ENCODE data around the gene RFNG. TPM values are rescaled to one million over a fixed set of nuclear protein-coding genes. Genes with fewer than 3 reads are reported as not detected.
A peak's percentile ranks its signal among the peaks of the same experiment; 100 is the strongest.

Gene RFNG
- total and polyA plus RNA-seq, 2 of the 13 experiments (the other 11 are each of a cell fraction or from before 2014, with no cell fraction given), result 61.4 to 64.0 TPM

- TF ChIP-seq FOXM1 (CRISPR knock-in tag; IDR thresholded peaks at IDR 0.05) (no peak), PBX2 (CRISPR knock-in tag; IDR thresholded peaks at IDR 0.05) (no peak), KDM1A (CRISPR knock-in tag; IDR thresholded peaks at IDR 0.05) (peak; percentile 87), ZSCAN30 (CRISPR knock-in tag; IDR thresholded peaks at IDR 0.05) (no peak), FIP1L1 (IDR thresholded peaks at IDR 0.05; ENCODE audit: borderline replicate concordance, insufficient read depth, low read depth, low read length) (peak; percentile 90; the same call in 1 of the 2 replicates), ZNF747 (CRISPR knock-in tag; IDR thresholded peaks at IDR 0.05; ENCODE audit: borderline replicate concordance) (peak; percentile 77; the same call in 1 of the 2 replicates), ZGPAT (CRISPR knock-in tag; IDR thresholded peaks at IDR 0.05) (peak; percentile 99), ZNF383 (CRISPR knock-in tag; IDR thresholded peaks at IDR 0.05; ENCODE audit: borderline replicate concordance) (no peak), TARDBP (CRISPR knock-in tag; IDR thresholded peaks at IDR 0.05) (peak; percentile 93), ZNF431 (CRISPR knock-in tag; IDR thresholded peaks at IDR 0.05; ENCODE audit: borderline replicate concordance, low read depth) (peak; percentile 89), SMAD9 (CRISPR knock-in tag; IDR thresholded peaks at IDR 0.05) (no peak), LRRFIP1 (CRISPR knock-in tag; conservative IDR thresholded peaks at IDR 0.05) (no peak; the same call in 1 of the 2 replicates), TOE1 (CRISPR knock-in tag; IDR thresholded peaks at IDR 0.05) (0 out of 2 replicates have a peak, but pooled peaks have one; percentile 86), ZNF280B (CRISPR knock-in tag; IDR thresholded peaks at IDR 0.05; ENCODE audit: borderline replicate concordance) (no peak), ZBTB7B (CRISPR knock-in tag; IDR thresholded peaks at IDR 0.05) (peak; percentile 99), BATF2 (CRISPR knock-in tag; IDR thresholded peaks at IDR 0.05) (0 out of 2 replicates have a peak, but pooled peaks have one; percentile 69), THAP9 (CRISPR knock-in tag; IDR thresholded peaks at IDR 0.05; ENCODE audit: borderline replicate concordance) (no peak; the same call in 1 of the 2 replicates), ZNF766 (CRISPR knock-in tag; IDR thresholded peaks at IDR 0.05; ENCODE audit: borderline replicate concordance) (no peak)
Observed at GRCh38 chr17:82000803-82001570, 50.6 kb downstream of the RFNG start (continued).
